Kidney (tissue), 14 donors: ENCODE data around the gene PRKRA. TPM values are rescaled to one million over a fixed set of nuclear protein-coding genes. Genes with fewer than 3 reads are reported as not detected.

Experiments
- DNase-seq, 5 donors: peaks; one replicate each; pipeline ENCODE4 v3.0.0-alpha.2; 2013 to 2020
- FAIRE-seq: peaks from 2 replicates; lab custom pipeline; 2012; peaks lifted over from hg19 to GRCh38; lab: Jason Lieb, UNC
- H3K27ac ChIP-seq, 2 donors: one replicate each; pipeline ENCODE4 v1.7.0; 2013; ENCODE audit warnings: low read depth in 2 of 2, low read length in 2 of 2, inconsistent platforms in 1 of 2
- H3K27me3 ChIP-seq: one replicate; pipeline ENCODE4 v1.7.1; 2013; ENCODE audit warnings: low read length, inconsistent platforms; ENCODE audit not compliant: control insufficient read depth, insufficient read depth
- H3K36me3 ChIP-seq, 3 donors: one replicate each; pipeline versions ENCODE4 v1.7.0 to v1.7.1; 2013; ENCODE audit warnings: low read length in 3 of 3, control low read depth in 1 of 3, inconsistent platforms in 1 of 3; ENCODE audit not compliant: insufficient read depth in 3 of 3, control insufficient read depth in 2 of 3
- H3K4me1 ChIP-seq, 3 donors: one replicate each; pipeline versions ENCODE4 v1.7.0 to v1.7.1; 2013; ENCODE audit warnings: low read length in 3 of 3, inconsistent platforms in 1 of 3, low read depth in 1 of 3; ENCODE audit not compliant: control insufficient read depth in 2 of 3, insufficient read depth in 2 of 3
- H3K4me3 ChIP-seq, 3 donors: one replicate each; pipeline versions ENCODE4 v1.7.0 to v1.8.1; 2013; ENCODE audit warnings: low read length in 3 of 3, control low read depth in 1 of 3, inconsistent platforms in 1 of 3
- H3K9ac ChIP-seq, 3 donors: one replicate each; pipeline versions ENCODE4 v1.7.0 to v1.7.1; 2013; ENCODE audit warnings: low read length in 3 of 3, control low read depth in 1 of 3, inconsistent platforms in 1 of 3
- H3K9me3 ChIP-seq, 3 donors: one replicate each; pipeline versions ENCODE4 v1.7.0 to v1.7.1; 2013; ENCODE audit warnings: low read length in 3 of 3, control low read depth in 1 of 3, inconsistent platforms in 1 of 3; ENCODE audit not compliant: control insufficient read depth in 2 of 3, insufficient read depth in 1 of 3
- intact Hi-C: fragments of 100-400 bp; cut with DNase I; formaldehyde crosslinking; loops from one replicate; pipeline ENCODE4 v1.11.1; 2022
- polyA plus RNA-seq: library from polyadenylated mRNA; stranded (reverse); fragments of 350-450 nt; fragmentation: Illumina TruSeq; extraction: RNeasy Lipid Tissue Mini Kit (QIAGEN cat#74804); gene quantifications from one replicate; pipeline ENCODE4 v1.2.3, GENCODE V29; 2014; ENCODE audit warnings: low read depth, low replicate concordance; ENCODE audit not compliant: insufficient read depth
- total RNA-seq: library from RNA; stranded (reverse); fragmentation: NEBNext Ultra II Directional; extraction: Animal tissue kit (Norgen Biotek cat#: 25700); gene quantifications from one replicate; pipeline ENCODE4 v1.2.1, GENCODE V29; 2021
- TF ChIP-seq, protein P1 (sequence below): IDR thresholded peaks from 3 replicates; pipeline ENCODE4 v1.5.1; 2012; ENCODE audit warnings: mild to moderate bottlenecking, moderate library complexity, borderline replicate concordance; ENCODE audit not compliant: insufficient read depth; ENCODE audit errors: extremely low read depth
- donor health status: control.
- donor health status: control.
- donor health status: control.
- donor health status: control.
- donor health status: control.
- donor health status: DM: yes; HTN: yes; CAD: no.
- donor health status: Normal renal cell carcinoma (clear cell type).

Gene PRKRA
- total and polyA plus RNA-seq, 2 donors from 2014 or later: 42.6 to 43.0 TPM

DNA sequence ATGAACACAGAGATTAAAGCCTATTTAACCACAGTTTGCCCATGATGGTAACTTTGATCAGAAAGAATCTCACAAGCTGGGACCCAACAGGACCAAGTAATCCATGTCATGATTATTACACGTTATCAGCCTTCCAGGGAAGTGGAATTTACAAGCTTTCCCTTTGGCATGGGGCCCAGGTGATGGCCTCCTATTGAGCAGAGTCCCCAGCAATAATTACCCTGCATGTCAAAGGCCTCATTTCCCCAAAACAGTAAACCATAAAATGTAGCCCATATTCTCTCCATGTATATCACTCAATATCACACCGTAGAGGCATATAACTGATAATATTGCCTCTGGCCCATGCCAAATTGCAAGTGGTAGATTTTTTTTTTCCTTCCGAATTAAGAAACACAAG, 38.9 kb downstream of the PRKRA start:
- Histone ChIP-seq H3K36me3 (no peaks in the 10 kb centered on the region), H3K4me3 (no peak overlapping the region), H3K27me3 (no peaks in the 10 kb centered on the region), H3K9me3 (no peaks in the 10 kb centered on the region), H3K4me1 (peaks cover 0 to 5% (median 0%) of the 10 kb centered on the region in 3 donors), H3K9ac (no peak overlapping the region), H3K27ac (no peak overlapping the region)
- no peak for FAIRE-seq
- intact Hi-C loops: no loop called here
- DNase-seq: no peak
- TF ChIP-seq, protein P1, sequence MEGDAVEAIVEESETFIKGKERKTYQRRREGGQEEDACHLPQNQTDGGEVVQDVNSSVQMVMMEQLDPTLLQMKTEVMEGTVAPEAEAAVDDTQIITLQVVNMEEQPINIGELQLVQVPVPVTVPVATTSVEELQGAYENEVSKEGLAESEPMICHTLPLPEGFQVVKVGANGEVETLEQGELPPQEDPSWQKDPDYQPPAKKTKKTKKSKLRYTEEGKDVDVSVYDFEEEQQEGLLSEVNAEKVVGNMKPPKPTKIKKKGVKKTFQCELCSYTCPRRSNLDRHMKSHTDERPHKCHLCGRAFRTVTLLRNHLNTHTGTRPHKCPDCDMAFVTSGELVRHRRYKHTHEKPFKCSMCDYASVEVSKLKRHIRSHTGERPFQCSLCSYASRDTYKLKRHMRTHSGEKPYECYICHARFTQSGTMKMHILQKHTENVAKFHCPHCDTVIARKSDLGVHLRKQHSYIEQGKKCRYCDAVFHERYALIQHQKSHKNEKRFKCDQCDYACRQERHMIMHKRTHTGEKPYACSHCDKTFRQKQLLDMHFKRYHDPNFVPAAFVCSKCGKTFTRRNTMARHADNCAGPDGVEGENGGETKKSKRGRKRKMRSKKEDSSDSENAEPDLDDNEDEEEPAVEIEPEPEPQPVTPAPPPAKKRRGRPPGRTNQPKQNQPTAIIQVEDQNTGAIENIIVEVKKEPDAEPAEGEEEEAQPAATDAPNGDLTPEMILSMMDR: no peak

DNA sequence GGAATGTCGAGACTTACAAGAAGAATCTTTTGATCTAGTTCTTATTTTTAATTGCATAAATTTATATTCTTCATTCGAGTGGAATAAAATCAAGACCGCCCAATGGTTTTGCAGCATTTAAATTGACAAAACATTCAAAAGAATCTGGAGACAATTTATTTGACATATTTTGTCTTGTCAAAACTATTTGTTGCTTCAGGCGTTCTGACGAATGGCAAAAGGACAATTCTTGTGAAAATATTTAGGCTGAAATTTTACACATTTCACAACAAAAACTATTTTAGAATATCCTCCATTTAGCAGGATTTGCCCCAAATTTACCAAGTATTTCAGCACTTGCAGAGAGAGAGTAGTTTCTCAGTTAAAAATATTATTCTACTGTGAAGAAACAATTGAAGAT, 41.7 kb downstream of the PRKRA start:
- Histone ChIP-seq H3K36me3 (no peaks in the 10 kb centered on the region), H3K27me3 (no peaks in the 10 kb centered on the region), H3K4me1 (no peaks in the 10 kb centered on the region), H3K27ac (no peak overlapping the region), H3K9me3 (no peaks in the 10 kb centered on the region), H3K4me3 (no peak overlapping the region), H3K9ac (no peak overlapping the region)
- FAIRE-seq (no peak), DNase-seq (no peak)
- TF ChIP-seq, protein P1: no peak
- intact Hi-C loops: no loop called here

DNA sequence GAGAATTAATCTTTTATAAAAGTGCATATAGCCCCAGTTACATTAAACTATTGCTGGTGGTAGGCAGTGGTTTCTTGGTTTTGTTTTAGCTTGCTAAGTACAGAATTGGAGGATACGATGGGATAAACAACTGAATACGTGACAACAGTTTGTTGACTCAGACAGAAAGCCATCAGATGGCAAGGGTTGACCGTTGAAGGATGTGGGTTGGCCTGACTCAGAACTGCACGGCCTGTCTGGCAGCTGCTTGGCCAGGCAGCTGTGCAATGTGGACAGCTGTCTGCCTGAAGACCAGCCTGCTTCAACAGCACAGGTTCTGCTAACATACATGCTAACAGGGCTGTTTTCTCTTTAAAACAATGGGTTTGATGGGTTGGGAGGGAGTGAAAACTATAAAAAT, 46.6 kb downstream of the PRKRA start:
- Histone ChIP-seq H3K27me3 (no peaks in the 10 kb centered on the region), H3K36me3 (no peaks in the 10 kb centered on the region), H3K4me3 (no peak overlapping the region), H3K9me3 (no peaks in the 10 kb centered on the region), H3K9ac (no peak overlapping the region), H3K4me1 (no peaks in the 10 kb centered on the region), H3K27ac (no peak overlapping the region)
- FAIRE-seq (no peak), DNase-seq (no peak)
- TF ChIP-seq, protein P1: no peak
- intact Hi-C loops: no loop called here

DNA sequence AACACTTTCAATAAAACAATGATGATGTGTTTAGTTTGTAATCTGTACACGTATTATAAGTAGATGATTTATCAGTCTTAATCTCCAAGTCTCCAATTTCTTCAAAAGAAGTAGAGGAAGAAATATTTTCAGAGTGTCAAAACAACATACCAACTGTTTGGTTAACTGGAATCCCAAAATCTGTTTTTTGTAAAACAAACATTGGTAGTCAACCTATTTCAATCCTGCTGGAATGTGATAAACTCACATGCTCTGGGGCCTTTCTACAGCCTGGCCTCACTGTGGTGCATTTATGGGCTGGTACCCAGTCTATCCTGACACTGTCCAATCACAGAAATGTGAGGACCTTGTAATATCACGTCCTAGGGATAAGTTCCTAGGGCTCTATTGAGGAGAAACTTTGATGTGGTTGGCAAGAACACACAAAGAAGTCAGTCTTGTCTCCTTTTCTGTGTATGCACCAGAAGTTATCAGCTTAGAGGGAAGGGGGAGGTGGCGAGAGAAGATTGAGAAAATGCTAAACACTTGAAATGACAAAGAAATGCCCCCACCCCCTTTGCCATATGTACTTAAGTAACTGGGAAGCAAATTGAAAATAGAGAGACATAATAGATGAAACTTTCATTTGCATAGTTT, 47.2 kb downstream of the PRKRA start:
- no peak for FAIRE-seq

More for the DNA sequence above, 47.2 kb downstream of the PRKRA start:
- Histone ChIP-seq H3K4me3 (no peak overlapping the region), H3K27ac (no peak overlapping the region), H3K9me3 (no peaks in the 10 kb centered on the region), H3K4me1 (no peaks in the 10 kb centered on the region), H3K9ac (no peak overlapping the region), H3K27me3 (no peaks in the 10 kb centered on the region), H3K36me3 (no peaks in the 10 kb centered on the region)
- intact Hi-C loops: no loop called here
- no peak for DNase-seq
- TF ChIP-seq, protein P1: no peak
